ENCODE results near the gene LRRC3B.
A peak's percentile ranks its signal among the peaks of the same experiment; 100 is the strongest.

LRRC3B gene

GRCh38 chr3:26631390-26631738 is 8.8 kb downstream of the LRRC3B start:
- DNase-seq = no peak

- DNase-seq = no peak
Measured at GRCh38 chr3:26634601-26635000, 12.0 kb downstream of the LRRC3B start.

GRCh38 chr3:26636096-26636727 is 13.6 kb downstream of the LRRC3B start:
- DNase-seq = no peak

- DNase-seq = no peak
Measured at GRCh38 chr3:26637698-26638097, 15.1 kb downstream of the LRRC3B start.

GRCh38 chr3:26638113-26638512 is 15.5 kb downstream of the LRRC3B start:
- DNase-seq = no peak

GRCh38 chr3:26639339-26639738 is 16.8 kb downstream of the LRRC3B start:
- no peak for DNase-seq

GRCh38 chr3:26647078-26647477 is 24.5 kb downstream of the LRRC3B start:
- DNase-seq = no peak

GRCh38 chr3:26648461-26648860 is 25.9 kb downstream of the LRRC3B start:
- DNase-seq = no peak

- no peak for DNase-seq
Measured at GRCh38 chr3:26652164-26652563, 29.6 kb downstream of the LRRC3B start.

- no peak for DNase-seq
Measured at GRCh38 chr3:26653811-26654425, 31.3 kb downstream of the LRRC3B start.

- DNase-seq = no peak
Measured at GRCh38 chr3:26655231-26655630, 32.7 kb downstream of the LRRC3B start.

- no peak for DNase-seq
Measured at GRCh38 chr3:26657348-26657976, 34.9 kb downstream of the LRRC3B start.

- no peak for DNase-seq
Measured at GRCh38 chr3:26668171-26668570, 45.6 kb downstream of the LRRC3B start.

GRCh38 chr3:26668696-26669095 is 46.1 kb downstream of the LRRC3B start:
- no peak for DNase-seq

GRCh38 chr3:26675336-26675735 is 52.8 kb downstream of the LRRC3B start:
- DNase-seq = no peak

- DNase-seq = no peak
Measured at GRCh38 chr3:26681632-26682031, 59.1 kb downstream of the LRRC3B start.

- no peak for DNase-seq
Measured at GRCh38 chr3:26682406-26682805, 59.8 kb downstream of the LRRC3B start.

- no peak for DNase-seq
Measured at GRCh38 chr3:26683902-26684301, 61.3 kb downstream of the LRRC3B start.

- DNase-seq = no peak
Measured at GRCh38 chr3:26687466-26687865, 64.9 kb downstream of the LRRC3B start.

- DNase-seq = no peak
Measured at GRCh38 chr3:26699553-26699952, 77.0 kb downstream of the LRRC3B start.

- DNase-seq = no peak
Measured at GRCh38 chr3:26703519-26703918, 80.9 kb downstream of the LRRC3B start.

GRCh38 chr3:26704736-26705135 is 82.2 kb downstream of the LRRC3B start:
- DNase-seq = no peak

GRCh38 chr3:26708501-26708900 is 85.9 kb downstream of the LRRC3B start:
- no peak for DNase-seq

- DNase-seq = peak; percentile 27
Measured at GRCh38 chr3:26712211-26713026, 89.8 kb downstream of the LRRC3B start.

Measured in NCI-H2029 (cell line).